Adrenal gland (tissue), 5 donors: Measurements from ENCODE around the gene RBM7.

Source experiments
- POLR2A ChIP-seq, 2 donors: fragments of 450-650 bp; IDR thresholded peaks; one replicate each; pipeline ENCODE4 v1.6.1; 2017; ENCODE audit warnings: antibody characterized with exemption in 2 of 2, mild to moderate bottlenecking in 2 of 2, moderate library complexity in 1 of 2
- TF ChIP-seq, protein P1 (sequence below), 6 experiments: fragments of 450-650 bp in 4 of 6; fragments of 200-600 bp in 2 of 6; sonication (generic) in 1 of 6; IDR thresholded peaks; 1 replicate in 5 of 6; 2 replicates in 1 of 6; pipeline versions ENCODE4 v1.5.1 to v1.8.0; 2016 to 2021; ENCODE audit warnings: antibody characterized with exemption in 6 of 6, mild to moderate bottlenecking in 2 of 6, moderate library complexity in 1 of 6
- donor health status: DM: no; HTN: no; CAD: no.

DNA sequence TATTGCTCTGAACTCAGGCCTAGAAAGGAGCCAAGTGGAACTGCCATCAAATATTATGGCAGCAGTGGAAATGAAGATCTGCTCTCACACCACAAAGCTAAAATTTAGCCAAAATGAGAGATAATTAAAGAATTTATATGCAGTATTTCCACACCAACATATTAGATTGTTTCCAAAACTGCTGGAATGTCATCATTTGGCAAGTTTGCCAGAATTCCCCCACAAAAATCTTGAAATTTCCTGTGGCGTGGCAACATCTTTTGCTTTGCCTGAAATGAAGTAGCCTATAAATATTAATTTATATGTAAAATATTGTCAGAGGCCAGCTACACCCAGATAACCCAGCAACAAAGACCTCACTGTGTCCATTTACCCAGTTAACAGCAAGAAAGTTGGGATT lies 13.9 kb upstream of the RBM7 start:
- TF ChIP-seq, protein P1, sequence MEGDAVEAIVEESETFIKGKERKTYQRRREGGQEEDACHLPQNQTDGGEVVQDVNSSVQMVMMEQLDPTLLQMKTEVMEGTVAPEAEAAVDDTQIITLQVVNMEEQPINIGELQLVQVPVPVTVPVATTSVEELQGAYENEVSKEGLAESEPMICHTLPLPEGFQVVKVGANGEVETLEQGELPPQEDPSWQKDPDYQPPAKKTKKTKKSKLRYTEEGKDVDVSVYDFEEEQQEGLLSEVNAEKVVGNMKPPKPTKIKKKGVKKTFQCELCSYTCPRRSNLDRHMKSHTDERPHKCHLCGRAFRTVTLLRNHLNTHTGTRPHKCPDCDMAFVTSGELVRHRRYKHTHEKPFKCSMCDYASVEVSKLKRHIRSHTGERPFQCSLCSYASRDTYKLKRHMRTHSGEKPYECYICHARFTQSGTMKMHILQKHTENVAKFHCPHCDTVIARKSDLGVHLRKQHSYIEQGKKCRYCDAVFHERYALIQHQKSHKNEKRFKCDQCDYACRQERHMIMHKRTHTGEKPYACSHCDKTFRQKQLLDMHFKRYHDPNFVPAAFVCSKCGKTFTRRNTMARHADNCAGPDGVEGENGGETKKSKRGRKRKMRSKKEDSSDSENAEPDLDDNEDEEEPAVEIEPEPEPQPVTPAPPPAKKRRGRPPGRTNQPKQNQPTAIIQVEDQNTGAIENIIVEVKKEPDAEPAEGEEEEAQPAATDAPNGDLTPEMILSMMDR (IDR thresholded peaks at IDR 0.05), result no peak
- no peak for TF ChIP-seq POLR2A (IDR thresholded peaks at IDR 0.05)
